H9 (cell line): ENCODE data around the gene TLN1. TPM values are rescaled to one million over a fixed set of nuclear protein-coding genes. Genes with fewer than 3 reads are reported as not detected.

Source experiments
- DNase-seq: peaks from one replicate; pipeline ENCODE4 v3.0.0-alpha.2; 2017
- H2AFZ ChIP-seq: one replicate; pipeline ENCODE4 v1.6.1; 2013; ENCODE audit warnings: mild to moderate bottlenecking, low read length, control low read depth, moderate library complexity
- H2AK5ac ChIP-seq: 2 replicates; pipeline ENCODE4 v1.6.1; 2013; ENCODE audit warnings: low read length, control low read depth, mixed read lengths; ENCODE audit not compliant: insufficient read length
- H2BK120ac ChIP-seq: one replicate; pipeline ENCODE4 v1.6.1; 2013; ENCODE audit warnings: low read depth, mild to moderate bottlenecking, low read length, control low read depth, inconsistent platforms; ENCODE audit not compliant: poor library complexity, severe bottlenecking
- H2BK12ac ChIP-seq: 2 replicates; pipeline ENCODE4 v1.6.1; 2013; ENCODE audit warnings: low read length, control low read depth, mixed read lengths, low read depth; ENCODE audit not compliant: insufficient read length
- H2BK15ac ChIP-seq: 2 replicates; pipeline ENCODE4 v1.6.1; 2013; ENCODE audit warnings: low read depth, low read length, control low read depth
- H2BK20ac ChIP-seq: one replicate; pipeline ENCODE4 v1.6.1; 2013; ENCODE audit warnings: low read depth, mild to moderate bottlenecking, low read length, control low read depth, inconsistent platforms; ENCODE audit not compliant: poor library complexity, severe bottlenecking
- H2BK5ac ChIP-seq: 2 replicates; pipeline ENCODE4 v1.6.1; 2013; ENCODE audit warnings: low read length, control low read depth, mixed read lengths; ENCODE audit not compliant: insufficient read length
- H3K14ac ChIP-seq: 2 replicates; pipeline ENCODE4 v1.6.1; 2013; ENCODE audit warnings: low read length, control low read depth; ENCODE audit not compliant: insufficient read depth
- H3K18ac ChIP-seq: 2 replicates; pipeline ENCODE4 v1.6.1; 2013; ENCODE audit warnings: low read depth, mild to moderate bottlenecking, mixed read lengths, low read length, control low read depth; ENCODE audit not compliant: insufficient read length
- H3K23ac ChIP-seq: 2 replicates; pipeline ENCODE4 v1.6.1; 2013; ENCODE audit warnings: low read length, control low read depth, mixed read lengths, low read depth; ENCODE audit not compliant: insufficient read length
- H3K23me2 ChIP-seq: 2 replicates; pipeline ENCODE4 v1.6.1; 2013; ENCODE audit warnings: low read depth, mild to moderate bottlenecking, mixed read lengths, low read length, control low read depth; ENCODE audit not compliant: insufficient read length, poor library complexity, severe bottlenecking
- H3K27ac ChIP-seq: 2 replicates; pipeline ENCODE4 v1.5.1; 2013; ENCODE audit warnings: low read length, control low read depth, mixed read lengths, low read depth; ENCODE audit not compliant: insufficient read length
- H3K27me3 ChIP-seq: 2 replicates; pipeline ENCODE4 v1.6.1; 2013; ENCODE audit warnings: low read length, control low read depth, inconsistent platforms; ENCODE audit not compliant: insufficient read depth
- H3K4ac ChIP-seq: 2 replicates; pipeline ENCODE4 v1.6.1; 2013; ENCODE audit warnings: low read depth, mild to moderate bottlenecking, control low read depth, inconsistent platforms, low read length, moderate library complexity
- H3K4me1 ChIP-seq: 2 replicates; pipeline ENCODE4 v1.6.1; 2013; ENCODE audit warnings: low read length, control low read depth, inconsistent platforms; ENCODE audit not compliant: insufficient read depth
- H3K4me2 ChIP-seq: 2 replicates; pipeline ENCODE4 v1.6.1; 2013; ENCODE audit warnings: low read length, control low read depth, mixed read lengths; ENCODE audit not compliant: insufficient read length, insufficient read depth
- H3K56ac ChIP-seq: 2 replicates; pipeline ENCODE4 v1.6.1; 2013; ENCODE audit warnings: low read depth, mild to moderate bottlenecking, mixed read lengths, low read length, control low read depth; ENCODE audit not compliant: insufficient read length
- H3K79me1 ChIP-seq: 2 replicates; pipeline ENCODE4 v1.6.1; 2013; ENCODE audit warnings: low read depth, mild to moderate bottlenecking, moderate library complexity, low read length, control low read depth, inconsistent platforms; ENCODE audit not compliant: insufficient read depth, poor library complexity, severe bottlenecking
- H3K79me2 ChIP-seq: 2 replicates; pipeline ENCODE4 v1.6.1; 2013; ENCODE audit warnings: low read length, control low read depth, inconsistent platforms; ENCODE audit not compliant: insufficient read depth
- H3K9ac ChIP-seq: 2 replicates; pipeline ENCODE4 v1.6.1; 2013; ENCODE audit warnings: low read length, control low read depth, mixed read lengths; ENCODE audit not compliant: insufficient read length; ENCODE audit errors: extremely low read depth
- H3K9me3 ChIP-seq: one replicate; pipeline ENCODE4 v1.6.1; 2013; ENCODE audit warnings: low read depth, low read length, inconsistent platforms; ENCODE audit not compliant: control insufficient read depth
- H3T11ph ChIP-seq: one replicate; pipeline ENCODE4 v1.6.1; 2013; ENCODE audit warnings: mild to moderate bottlenecking, low read length, control low read depth, inconsistent platforms
- H4K20me1 ChIP-seq: one replicate; pipeline ENCODE4 v1.6.1; 2013; ENCODE audit not compliant: control insufficient read depth, insufficient read length, insufficient read depth
- H4K5ac ChIP-seq: 2 replicates; pipeline ENCODE4 v1.6.1; 2013; ENCODE audit warnings: low read depth, mild to moderate bottlenecking, mixed read lengths, low read length, control low read depth; ENCODE audit not compliant: insufficient read length
- H4K8ac ChIP-seq: replicated peaks from 2 replicates; pipeline ENCODE4 v1.6.1; 2013; ENCODE audit warnings: low read length, control low read depth, mixed read lengths, low read depth; ENCODE audit not compliant: insufficient read length
- H4K91ac ChIP-seq: 2 replicates; pipeline ENCODE4 v1.6.1; 2013; ENCODE audit warnings: low read depth, mild to moderate bottlenecking, moderate library complexity, mixed read lengths, low read length, control low read depth; ENCODE audit not compliant: insufficient read length
- H3K27ac Mint-ChIP-seq, 3 experiments: 2 replicates in 2 of 3; 3 replicates in 1 of 3; pipeline ENCODE4 v1.8.0; 2020 to 2021; ENCODE audit warnings: mixed read lengths in 3 of 3, mild to moderate bottlenecking in 1 of 3, moderate library complexity in 1 of 3
- H3K27me3 Mint-ChIP-seq: 2 replicates; pipeline ENCODE4 v1.8.0; 2021; ENCODE audit warnings: low read depth, mild to moderate bottlenecking, moderate library complexity, mixed read lengths
- H3K36me3 Mint-ChIP-seq, 3 experiments: 2 replicates in 2 of 3; 3 replicates in 1 of 3; pipeline ENCODE4 v1.8.0; 2020 to 2021; ENCODE audit warnings: low read depth in 3 of 3, mixed read lengths in 3 of 3; ENCODE audit not compliant: insufficient read depth in 1 of 3
- H3K4me1 Mint-ChIP-seq, 2 experiments: 2 replicates each; pipeline ENCODE4 v1.8.0; 2020; ENCODE audit warnings: mixed read lengths in 2 of 2
- H3K4me3 Mint-ChIP-seq, 2 experiments: 2 replicates in 1 of 2; 3 replicates in 1 of 2; pipeline ENCODE4 v1.8.0; 2020 to 2021; ENCODE audit warnings: mild to moderate bottlenecking in 2 of 2, mixed read lengths in 2 of 2, moderate library complexity in 1 of 2
- H3K9me3 Mint-ChIP-seq, 2 experiments: 2 replicates in 1 of 2; 3 replicates in 1 of 2; pipeline ENCODE4 v1.8.0; 2020; ENCODE audit warnings: mild to moderate bottlenecking in 2 of 2, mixed read lengths in 2 of 2, moderate library complexity in 1 of 2
- CTCF ChIP-seq: fragments of 200-600 bp; sonication (generic); conservative IDR thresholded peaks from 3 replicates; pipeline ENCODE4 v1.8.0; 2021; ENCODE audit warnings: antibody characterized with exemption, mild to moderate bottlenecking
- WGBS: extraction: QIAGEN DNeasy Blood & Tissue Kit; methylation state at CpG from one replicate; pipeline ENCODE4 v1.1.7; 2013; ENCODE audit warnings: missing lambda C conversion rate, low lambda C conversion rate, mixed read lengths; ENCODE audit not compliant: insufficient read length; ENCODE audit errors: extremely low coverage; 5-methylcytosine and 5-hydroxymethylcytosine counted together
- total RNA-seq: library from RNA; stranded (reverse); gene quantifications from 2 replicates; pipeline ENCODE4 v1.2.1, GENCODE V29; 2021

Gene TLN1
- total RNA-seq, 1 experiment from 2014 or later, result 102 TPM

GRCh38 chr9:35680331-35681105, 51.5 kb downstream of the TLN1 start:
- Histone ChIP-seq H3K56ac (no peak overlapping the region), H3K4ac (no peak overlapping the region), H4K5ac (no peak overlapping the region), H3K18ac (no peak overlapping the region), H3K27me3 (no peaks in the 10 kb centered on the region; the same call in 1 of the 2 replicates), H4K8ac (no peak overlapping the region), H3K4me2 (peak overlapping the region; percentile 27), H3T11ph (no peak overlapping the region), H3K9me3 (no peaks in the 10 kb centered on the region), H2AFZ (no peak overlapping the region), H4K91ac (no peak overlapping the region), H3K27ac (no peak overlapping the region), H2BK120ac (no peak overlapping the region), H2BK20ac (no peak overlapping the region), H3K23ac (no peak overlapping the region), H3K23me2 (no peaks in the 10 kb centered on the region), H2AK5ac (no peak overlapping the region), H2BK5ac (no peak overlapping the region), H3K4me1 (no peaks in the 10 kb centered on the region; the same call in none of the 2 replicates), H3K9ac (no peak overlapping the region), H3K14ac (peak overlapping the region; percentile 66; the same call in 1 of the 2 replicates), H2BK15ac (no peak overlapping the region), H4K20me1 (no peaks in the 10 kb centered on the region), H2BK12ac (no peak overlapping the region), H3K79me1 (no peaks in the 10 kb centered on the region), H3K79me2 (no peaks in the 10 kb centered on the region)
- TF ChIP-seq CTCF, result no peak
- peaks cover 16% of the 10 kb centered on the region for H3K27me3 Mint-ChIP-seq
- H3K4me3 Mint-ChIP-seq, result peak overlapping the region in 1 of 2 experiments; percentile 33; a peak in 1 of 5 replicates
- no peaks in the 10 kb centered on the region for H3K9me3 Mint-ChIP-seq
- H3K36me3 Mint-ChIP-seq, result peaks cover 29 to 38% (median 38%) of the 10 kb centered on the region in 3 experiments; a peak in 6 of 7 replicates
- peak overlapping the region in 1 of 3 experiments; percentile 46; a peak in 2 of 7 replicates for H3K27ac Mint-ChIP-seq
- H3K4me1 Mint-ChIP-seq, result peaks cover 22 to 28% of the 10 kb centered on the region in 2 experiments
- WGBS, result no CpG with 5 or more reads among the region's 15 CpGs
- peak; percentile 79 for DNase-seq
